ENCODE measurements around the gene NOP9. TPM values are rescaled to one million over a fixed set of nuclear protein-coding genes. Genes with fewer than 3 reads are reported as not detected.
"Not testable (repeated sequence)": the region's sequence is repeated elsewhere in the genome, so short reads cannot be mapped to it uniquely, and the experiment has no call there.

NOP9 gene
- total RNA-seq, 1 donor from 2014 or later = 21.4 TPM

DNA sequence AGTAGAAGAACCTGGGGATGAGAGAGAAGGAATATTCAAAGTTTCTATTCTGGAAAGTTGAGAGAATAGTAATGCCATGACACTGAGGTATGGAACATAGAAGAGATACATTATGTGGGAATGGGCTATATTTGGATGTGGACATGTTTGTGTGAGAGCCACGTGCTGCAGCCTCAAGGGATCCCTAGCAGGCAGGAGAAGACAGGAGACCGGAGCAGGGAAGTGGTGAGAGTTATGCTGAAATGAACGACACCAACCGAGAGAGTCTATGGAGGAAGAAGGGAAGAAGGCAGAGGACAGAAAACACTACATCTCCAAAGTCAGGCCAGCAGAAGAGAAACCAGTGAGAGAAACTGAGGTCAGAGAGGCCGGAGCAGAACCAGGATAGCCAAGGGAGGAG lies 50.1 kb downstream of the NOP9 start:
- Histone ChIP-seq H3K9me3 (no peaks in the 10 kb centered on the region), H3K27me3 (no peaks in the 10 kb centered on the region), H3K4me1 (peaks cover 11% of the 10 kb centered on the region), H3K4me3 (no peak overlapping the region), H3K36me3 (no peaks in the 10 kb centered on the region), H3K27ac (no peak overlapping the region)
- no peak for ATAC-seq
- TF ChIP-seq, protein P1, sequence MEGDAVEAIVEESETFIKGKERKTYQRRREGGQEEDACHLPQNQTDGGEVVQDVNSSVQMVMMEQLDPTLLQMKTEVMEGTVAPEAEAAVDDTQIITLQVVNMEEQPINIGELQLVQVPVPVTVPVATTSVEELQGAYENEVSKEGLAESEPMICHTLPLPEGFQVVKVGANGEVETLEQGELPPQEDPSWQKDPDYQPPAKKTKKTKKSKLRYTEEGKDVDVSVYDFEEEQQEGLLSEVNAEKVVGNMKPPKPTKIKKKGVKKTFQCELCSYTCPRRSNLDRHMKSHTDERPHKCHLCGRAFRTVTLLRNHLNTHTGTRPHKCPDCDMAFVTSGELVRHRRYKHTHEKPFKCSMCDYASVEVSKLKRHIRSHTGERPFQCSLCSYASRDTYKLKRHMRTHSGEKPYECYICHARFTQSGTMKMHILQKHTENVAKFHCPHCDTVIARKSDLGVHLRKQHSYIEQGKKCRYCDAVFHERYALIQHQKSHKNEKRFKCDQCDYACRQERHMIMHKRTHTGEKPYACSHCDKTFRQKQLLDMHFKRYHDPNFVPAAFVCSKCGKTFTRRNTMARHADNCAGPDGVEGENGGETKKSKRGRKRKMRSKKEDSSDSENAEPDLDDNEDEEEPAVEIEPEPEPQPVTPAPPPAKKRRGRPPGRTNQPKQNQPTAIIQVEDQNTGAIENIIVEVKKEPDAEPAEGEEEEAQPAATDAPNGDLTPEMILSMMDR (IDR thresholded peaks at IDR 0.05) = no peak
- DNase-seq = no peak
- intact Hi-C loops (cut with DNase I) = no loop called here

DNA sequence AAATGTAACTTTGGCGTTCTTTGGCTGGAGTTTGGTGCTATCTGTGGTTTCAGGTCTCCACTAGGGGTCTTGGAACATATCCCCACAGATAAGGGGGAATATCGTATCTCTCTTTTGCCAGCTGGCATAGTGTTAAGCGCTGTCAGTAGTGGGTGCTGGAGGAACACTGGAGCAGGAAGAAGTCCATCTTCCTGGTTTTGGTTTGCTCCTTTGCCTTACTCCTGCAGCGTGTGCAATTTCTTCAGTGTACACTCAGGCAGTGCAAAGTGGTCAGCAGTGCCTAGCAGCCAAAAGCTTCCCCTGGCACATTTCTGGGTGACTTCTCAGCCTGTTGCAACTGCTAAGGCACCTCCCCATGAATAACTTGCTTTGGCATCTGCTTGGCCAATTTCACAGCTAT lies 51.9 kb downstream of the NOP9 start:
- no peak overlapping the region for H3K4me3 ChIP-seq
- H3K27ac ChIP-seq = peak overlapping the region; percentile 24
- peak; percentile 74 for ATAC-seq
- no peak for DNase-seq
- H3K4me1 ChIP-seq = peaks cover 14% of the 10 kb centered on the region
- no peaks in the 10 kb centered on the region for H3K9me3 ChIP-seq
- no peaks in the 10 kb centered on the region for H3K27me3 ChIP-seq
- TF ChIP-seq, protein P1 (IDR thresholded peaks at IDR 0.05) = no peak
- no peaks in the 10 kb centered on the region for H3K36me3 ChIP-seq
- intact Hi-C loops (cut with DNase I) = no loop called here

DNA sequence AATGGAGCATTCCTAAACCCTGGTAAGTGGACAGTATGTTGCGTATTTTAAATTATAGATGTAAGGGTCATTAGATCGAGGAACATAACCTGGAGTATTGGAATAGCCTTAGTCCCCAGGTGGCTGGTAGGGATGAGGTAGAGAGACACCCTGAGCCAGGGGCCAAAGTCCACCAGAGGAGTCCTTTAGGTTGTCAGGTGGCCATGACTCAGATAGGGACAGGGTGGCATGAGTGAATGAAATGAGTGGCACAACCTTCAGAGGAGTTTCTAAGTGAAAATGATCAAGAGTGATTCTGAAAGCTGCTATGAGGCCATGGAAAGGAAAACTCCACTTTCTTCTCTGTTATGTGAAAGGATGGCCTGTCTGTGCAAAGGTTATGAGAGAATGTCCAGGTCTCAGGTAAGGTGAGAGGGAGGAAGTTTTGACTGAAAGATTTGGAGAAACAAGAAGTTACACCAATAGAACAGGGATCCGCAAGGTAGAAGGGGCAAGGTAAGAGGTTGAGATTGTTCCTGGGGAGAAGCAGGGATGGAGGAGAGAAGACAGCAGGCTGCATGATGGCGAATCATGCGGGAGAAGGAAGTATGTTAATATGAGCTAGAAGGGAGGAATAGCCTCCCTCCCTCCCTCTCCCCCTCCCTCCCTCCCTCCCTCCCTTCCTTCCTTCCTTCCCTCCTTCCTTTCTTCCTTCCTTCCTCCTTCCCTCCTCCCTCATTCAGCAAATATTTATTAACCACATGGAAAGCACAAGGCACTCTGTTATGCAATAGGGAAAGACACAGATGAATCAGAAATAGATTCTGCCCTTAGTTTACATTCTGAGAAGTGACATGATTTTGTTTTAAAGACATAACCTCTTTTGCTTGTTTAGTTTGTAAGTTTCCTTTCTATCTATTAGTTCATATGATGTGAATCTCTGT lies 54.2 kb downstream of the NOP9 start:
- peak overlapping the region; percentile 36 for H3K27ac ChIP-seq
- H3K27me3 ChIP-seq = no peaks in the 10 kb centered on the region
- no peak for ATAC-seq
- H3K9me3 ChIP-seq = no peaks in the 10 kb centered on the region
- peaks cover 14% of the 10 kb centered on the region for H3K4me1 ChIP-seq
- TF ChIP-seq, protein P1 (IDR thresholded peaks at IDR 0.05) = no peak
- H3K36me3 ChIP-seq = no peaks in the 10 kb centered on the region
- H3K4me3 ChIP-seq = no peak overlapping the region
- intact Hi-C loops (cut with DNase I) = no loop called here
- DNase-seq = no peak

DNA sequence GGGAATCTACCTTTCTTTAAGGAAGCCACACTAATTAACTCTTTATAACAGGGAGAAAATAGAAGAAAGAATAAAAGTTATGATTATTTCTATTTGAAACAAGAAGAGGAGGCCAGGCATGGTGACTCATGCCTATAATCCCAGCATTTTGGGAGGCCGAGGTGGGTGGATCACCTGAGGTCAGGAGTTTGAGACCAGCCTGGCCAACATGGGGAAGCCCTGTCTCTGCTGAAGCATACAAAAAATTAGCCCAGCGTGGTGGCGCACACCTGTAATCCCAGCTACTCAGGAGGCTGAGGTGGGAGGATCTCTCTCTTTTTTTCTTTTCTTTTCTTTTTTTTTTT lies 54.8 kb downstream of the NOP9 start:
- intact Hi-C loops (cut with DNase I); H3K9me3 ChIP-seq; DNase-seq; H3K4me3 ChIP-seq; ATAC-seq; H3K27me3 ChIP-seq; H3K36me3 ChIP-seq: not testable (repeated sequence)
- H3K4me1 ChIP-seq = peaks cover 14% of the 10 kb centered on the region
- H3K27ac ChIP-seq = peak overlapping the region; percentile 36

DNA sequence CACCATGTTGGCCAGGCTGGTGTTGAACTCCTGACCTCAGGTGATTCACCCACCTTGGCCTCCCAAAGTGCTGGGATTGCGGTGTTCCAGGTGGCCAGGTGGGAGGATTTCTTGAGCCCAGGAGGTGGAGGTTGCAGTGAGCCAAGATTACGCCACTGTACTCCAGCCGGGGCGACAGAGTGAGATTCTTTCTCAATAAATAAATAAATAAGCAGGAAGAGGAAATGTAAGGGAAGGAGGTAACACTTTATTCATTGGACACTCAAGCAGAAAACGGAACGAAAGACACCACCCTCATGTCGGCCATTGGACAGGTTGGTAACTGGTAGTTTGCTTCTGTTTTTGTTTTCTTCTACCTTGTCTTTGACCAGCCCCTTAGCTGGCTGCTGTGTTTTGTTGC lies 55.4 kb downstream of the NOP9 start:
- H3K27ac ChIP-seq = no peak overlapping the region
- peak; percentile 76 for ATAC-seq
- no peak for DNase-seq
- H3K9me3 ChIP-seq = no peaks in the 10 kb centered on the region
- H3K4me3 ChIP-seq = no peak overlapping the region
- no peaks in the 10 kb centered on the region for H3K36me3 ChIP-seq
- intact Hi-C loops (cut with DNase I) = no loop called here
- TF ChIP-seq, protein P1 (IDR thresholded peaks at IDR 0.05) = no peak
- no peaks in the 10 kb centered on the region for H3K27me3 ChIP-seq
- peaks cover 14% of the 10 kb centered on the region for H3K4me1 ChIP-seq

DNA sequence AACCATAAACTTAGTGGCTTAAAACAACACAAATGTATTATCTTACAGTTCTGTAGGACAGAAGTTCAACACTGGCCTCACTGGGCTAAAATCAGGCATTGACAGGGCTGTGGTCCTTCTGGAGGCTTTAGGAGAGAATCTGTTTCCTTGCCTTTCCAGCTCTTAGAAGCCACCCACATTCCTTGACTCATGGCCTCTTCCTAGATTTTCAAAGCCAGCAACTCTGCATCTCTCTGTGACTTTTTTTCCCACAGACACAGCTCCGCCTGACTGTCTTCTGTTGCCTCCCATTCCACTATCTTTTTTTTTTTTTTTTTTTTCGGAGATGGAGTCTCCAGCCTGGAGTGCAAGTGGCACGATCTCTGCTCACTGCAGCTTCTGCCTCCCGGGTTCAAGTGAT lies 56.6 kb downstream of the NOP9 start:
- intact Hi-C loops (cut with DNase I) = no loop called here
- no peaks in the 10 kb centered on the region for H3K27me3 ChIP-seq
- ATAC-seq = no peak
- TF ChIP-seq, protein P1 (IDR thresholded peaks at IDR 0.05) = no peak
- H3K9me3 ChIP-seq = no peaks in the 10 kb centered on the region
- H3K36me3 ChIP-seq = no peaks in the 10 kb centered on the region
- no peak overlapping the region for H3K4me3 ChIP-seq
- H3K27ac ChIP-seq = no peak overlapping the region
- H3K4me1 ChIP-seq = peaks cover 14% of the 10 kb centered on the region
- DNase-seq = no peak

Other genes with a start within 250 kb of the NOP9 start
- 0.96 TPM for gene CARMIL3, start 247.8 kb upstream of the NOP9 start, total RNA-seq
- not detected for gene CPNE6, start 228.3 kb upstream of the NOP9 start, total RNA-seq
- 39.9 TPM for gene PCK2, start 205.5 kb upstream of the NOP9 start, total RNA-seq
- 57.8 TPM for gene DCAF11, start 185.1 kb upstream of the NOP9 start, total RNA-seq
- gene NRL, start 184.9 kb upstream of the NOP9 start, total RNA-seq = 2.8 TPM
- gene FITM1, start 169.2 kb upstream of the NOP9 start, total RNA-seq = 1.1 TPM
- 171 TPM for gene PSME1, start 163.7 kb upstream of the NOP9 start, total RNA-seq
- gene EMC9, start 158.3 kb upstream of the NOP9 start, total RNA-seq = 10.5 TPM
- gene PSME2, start 153.2 kb upstream of the NOP9 start, total RNA-seq = 138 TPM
- 52.3 TPM for gene RNF31, start 152.4 kb upstream of the NOP9 start, total RNA-seq
- 123 TPM for gene IRF9, start 138.6 kb upstream of the NOP9 start, total RNA-seq
- 18.5 TPM for gene REC8, start 127.8 kb upstream of the NOP9 start, total RNA-seq
- gene IPO4, start 111.0 kb upstream of the NOP9 start, total RNA-seq = 25.1 TPM
- 52.0 TPM for gene TM9SF1, start 104.4 kb upstream of the NOP9 start, total RNA-seq
- gene TSSK4, start 94.2 kb upstream of the NOP9 start, total RNA-seq = not detected
- 48.0 TPM for gene CHMP4A, start 86.4 kb upstream of the NOP9 start, total RNA-seq
- 17.8 TPM for gene MDP1, start 83.8 kb upstream of the NOP9 start, total RNA-seq
- gene NEDD8, start 67.5 kb upstream of the NOP9 start, total RNA-seq = 142 TPM
- gene GMPR2, start 66.9 kb upstream of the NOP9 start, total RNA-seq = 73.2 TPM
- gene TINF2, start 57.2 kb upstream of the NOP9 start, total RNA-seq = 92.3 TPM
- gene TGM1, start 36.7 kb upstream of the NOP9 start, total RNA-seq = 12.3 TPM
- 50.3 TPM for gene RABGGTA, start 28.3 kb upstream of the NOP9 start, total RNA-seq
- gene DHRS1, start 70 bp upstream of the NOP9 start, total RNA-seq = 28.0 TPM
- gene CIDEB, start 8.1 kb downstream of the NOP9 start, total RNA-seq = 18.8 TPM
- 6.4 TPM for gene LTB4R2, start 10.3 kb downstream of the NOP9 start, total RNA-seq
- 9.8 TPM for gene LTB4R, start 11.7 kb downstream of the NOP9 start, total RNA-seq
- 54.5 TPM for gene ADCY4, start 35.2 kb downstream of the NOP9 start, total RNA-seq
- 23.4 TPM for gene RIPK3, start 40.1 kb downstream of the NOP9 start, total RNA-seq
- 42.5 TPM for gene NFATC4, start 68.3 kb downstream of the NOP9 start, total RNA-seq
- gene NYNRIN, start 99.2 kb downstream of the NOP9 start, total RNA-seq = 16.6 TPM
- 2.9 TPM for gene CBLN3, start 129.8 kb downstream of the NOP9 start, total RNA-seq
- gene KHNYN, start 130.1 kb downstream of the NOP9 start, total RNA-seq = 56.2 TPM
- gene SDR39U1, start 142.9 kb downstream of the NOP9 start, total RNA-seq = 61.6 TPM
- 1.4 TPM for gene CMA1, start 208.4 kb downstream of the NOP9 start, total RNA-seq